ENCODE data around the gene RBMS1.

DNA sequence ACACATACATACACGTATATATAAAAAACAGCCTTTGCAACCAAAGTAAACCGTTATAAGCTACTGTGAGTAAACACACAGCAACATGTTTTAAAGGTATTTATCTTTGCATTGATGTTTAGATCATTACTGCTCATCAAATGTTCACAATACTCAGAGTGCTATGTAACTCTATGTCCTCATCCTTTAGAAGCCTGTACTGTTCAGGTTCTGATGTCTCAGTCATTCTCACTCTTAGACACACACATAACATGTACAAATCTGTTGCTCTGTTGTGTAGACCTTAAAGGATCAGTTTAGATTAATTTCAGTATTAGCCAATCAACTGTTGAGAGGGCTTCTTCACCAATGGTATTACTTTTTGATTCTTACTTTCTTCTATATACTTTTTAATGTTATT is 153.9 kb downstream of the RBMS1 start:
- TF ChIP-seq, protein P1, sequence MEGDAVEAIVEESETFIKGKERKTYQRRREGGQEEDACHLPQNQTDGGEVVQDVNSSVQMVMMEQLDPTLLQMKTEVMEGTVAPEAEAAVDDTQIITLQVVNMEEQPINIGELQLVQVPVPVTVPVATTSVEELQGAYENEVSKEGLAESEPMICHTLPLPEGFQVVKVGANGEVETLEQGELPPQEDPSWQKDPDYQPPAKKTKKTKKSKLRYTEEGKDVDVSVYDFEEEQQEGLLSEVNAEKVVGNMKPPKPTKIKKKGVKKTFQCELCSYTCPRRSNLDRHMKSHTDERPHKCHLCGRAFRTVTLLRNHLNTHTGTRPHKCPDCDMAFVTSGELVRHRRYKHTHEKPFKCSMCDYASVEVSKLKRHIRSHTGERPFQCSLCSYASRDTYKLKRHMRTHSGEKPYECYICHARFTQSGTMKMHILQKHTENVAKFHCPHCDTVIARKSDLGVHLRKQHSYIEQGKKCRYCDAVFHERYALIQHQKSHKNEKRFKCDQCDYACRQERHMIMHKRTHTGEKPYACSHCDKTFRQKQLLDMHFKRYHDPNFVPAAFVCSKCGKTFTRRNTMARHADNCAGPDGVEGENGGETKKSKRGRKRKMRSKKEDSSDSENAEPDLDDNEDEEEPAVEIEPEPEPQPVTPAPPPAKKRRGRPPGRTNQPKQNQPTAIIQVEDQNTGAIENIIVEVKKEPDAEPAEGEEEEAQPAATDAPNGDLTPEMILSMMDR (IDR thresholded peaks at IDR 0.05), result no peak
- TF ChIP-seq POLR2A (IDR thresholded peaks at IDR 0.05) (no peak), POLR2AphosphoS5 (IDR thresholded peaks at IDR 0.05) (no peak)

All from breast epithelium (tissue), 3 donors.